Breast epithelium (tissue), 4 donors: ENCODE results near the gene LRRC46. TPM values are rescaled to one million over a fixed set of nuclear protein-coding genes. Genes with fewer than 3 reads are reported as not detected.
A peak's percentile ranks its signal among the peaks of the same experiment; 100 is the strongest.

Experiments used
- DNase-seq, 2 donors: peaks; one replicate each; pipeline ENCODE4 v3.0.0-alpha.2; 2019; ENCODE audit warnings: low spot score in 2 of 2
- H3K27ac ChIP-seq, 2 donors: fragments of 200-600 bp; sonication (generic) in 1 of 2; one replicate each; pipeline ENCODE4 v1.5.1; 2016 to 2019; ENCODE audit warnings: mild to moderate bottlenecking in 1 of 2
- H3K27me3 ChIP-seq, 2 donors: fragments of 200-600 bp; sonication (generic) in 1 of 2; one replicate each; pipeline versions ENCODE4 v1.5.1 to v1.6.0; 2017 to 2019; ENCODE audit warnings: control low read depth in 1 of 2, mild to moderate bottlenecking in 1 of 2
- H3K36me3 ChIP-seq: fragments of 200-600 bp; one replicate; pipeline ENCODE4 v1.5.1; 2019
- H3K4me1 ChIP-seq, 2 donors: fragments of 200-600 bp; sonication (generic); one replicate each; pipeline ENCODE4 v1.5.1; 2016 to 2019; ENCODE audit warnings: control low read depth in 1 of 2
- H3K4me3 ChIP-seq, 3 donors: fragments of 200-600 bp; sonication (generic); 1 replicate in 2 of 3; 2 replicates in 1 of 3; pipeline ENCODE4 v1.5.1; 2016 to 2019; ENCODE audit warnings: mild to moderate bottlenecking in 3 of 3, moderate library complexity in 2 of 3
- H3K9me3 ChIP-seq, 2 donors: fragments of 200-600 bp; sonication (generic) in 1 of 2; one replicate each; pipeline ENCODE4 v1.5.1; 2016 to 2019; ENCODE audit warnings: control low read depth in 1 of 2
- CTCF ChIP-seq, 3 donors: fragments of 450-650 bp; IDR thresholded peaks; one replicate each; pipeline ENCODE4 v1.5.1; 2016 to 2017; ENCODE audit warnings: antibody characterized with exemption in 3 of 3, mild to moderate bottlenecking in 3 of 3, moderate library complexity in 3 of 3
- POLR2A ChIP-seq: fragments of 450-650 bp; IDR thresholded peaks from one replicate; pipeline ENCODE4 v1.6.1; 2016; ENCODE audit warnings: antibody characterized with exemption, mild to moderate bottlenecking, moderate library complexity
- POLR2AphosphoS5 ChIP-seq, 3 donors: sonication (generic); formaldehyde crosslinking; IDR thresholded peaks; one replicate each; pipeline ENCODE4 v1.6.1; 2017; ENCODE audit warnings: antibody characterized with exemption in 3 of 3
- intact Hi-C: fragments of 100-400 bp; cut with DNase I; formaldehyde crosslinking; loops from one replicate; pipeline ENCODE4 v1.15.1; 2023; ENCODE audit warnings: low total_unique reads
- total RNA-seq, 3 donors: library from RNA; depleted of rRNA; stranded (reverse); fragments of >200 nt; gene quantifications; one replicate each; pipeline ENCODE4 v1.1.0, GENCODE V29; 2016

The LRRC46 gene
- total RNA-seq, 3 donors from 2014 or later = 0.16 to 0.59 (median 0.33) TPM

- TF ChIP-seq POLR2A (no peak), POLR2AphosphoS5 (IDR thresholded peaks at IDR 0.05) (no peak), CTCF (IDR thresholded peaks at IDR 0.05) (no peak)
- H3K4me1 ChIP-seq = no peaks in the 10 kb centered on the region
- no peak for DNase-seq
- no peak overlapping the region for H3K4me3 ChIP-seq
- no peak overlapping the region for H3K27ac ChIP-seq
- no peaks in the 10 kb centered on the region for H3K9me3 ChIP-seq
- no peaks in the 10 kb centered on the region for H3K36me3 ChIP-seq
- H3K27me3 ChIP-seq = peaks cover 4 to 58% of the 10 kb centered on the region in 2 donors
- intact Hi-C loops = no loop called here
These were observed 39.0 kb upstream of the LRRC46 start for GRCh38 chr17:47792457-47792856.

- H3K27ac ChIP-seq = no peak overlapping the region
- no peaks in the 10 kb centered on the region for H3K9me3 ChIP-seq
- no peak overlapping the region for H3K4me3 ChIP-seq
- DNase-seq = no peak
- intact Hi-C loops = no loop called here
- peaks cover 4 to 53% of the 10 kb centered on the region in 2 donors for H3K27me3 ChIP-seq
- no peaks in the 10 kb centered on the region for H3K4me1 ChIP-seq
- TF ChIP-seq CTCF (IDR thresholded peaks at IDR 0.05) (no peak), POLR2A (no peak), POLR2AphosphoS5 (IDR thresholded peaks at IDR 0.05) (no peak)
- no peaks in the 10 kb centered on the region for H3K36me3 ChIP-seq
These were observed 38.5 kb upstream of the LRRC46 start for GRCh38 chr17:47792979-47793378.

GRCh38 chr17:47797797-47798196 is 33.7 kb upstream of the LRRC46 start:
- intact Hi-C loops = no loop called here
- Histone ChIP-seq H3K27ac (no peak overlapping the region), H3K9me3 (no peaks in the 10 kb centered on the region), H3K4me1 (no peaks in the 10 kb centered on the region), H3K36me3 (no peaks in the 10 kb centered on the region), H3K27me3 (peaks cover 0 to 14% of the 10 kb centered on the region in 2 donors), H3K4me3 (no peak overlapping the region)
- DNase-seq = no peak
- TF ChIP-seq POLR2A = no peak
- TF ChIP-seq POLR2AphosphoS5 (IDR thresholded peaks at IDR 0.05) = no peak
- TF ChIP-seq CTCF (IDR thresholded peaks at IDR 0.05) = no peak

- Histone ChIP-seq H3K9me3 (no peaks in the 10 kb centered on the region), H3K27ac (no peak overlapping the region), H3K27me3 (no peaks in the 10 kb centered on the region), H3K4me3 (no peak overlapping the region), H3K36me3 (no peaks in the 10 kb centered on the region), H3K4me1 (no peaks in the 10 kb centered on the region)
- TF ChIP-seq POLR2A (no peak), CTCF (IDR thresholded peaks at IDR 0.05) (no peak), POLR2AphosphoS5 (IDR thresholded peaks at IDR 0.05) (no peak)
- intact Hi-C loops = no loop called here
- peak in 1 of 2 donors; percentile 39 for DNase-seq
These were observed 30.8 kb upstream of the LRRC46 start for GRCh38 chr17:47800686-47801085.

- Histone ChIP-seq H3K36me3 (no peaks in the 10 kb centered on the region), H3K9me3 (no peaks in the 10 kb centered on the region), H3K4me1 (no peaks in the 10 kb centered on the region), H3K27ac (no peak overlapping the region), H3K4me3 (no peak overlapping the region), H3K27me3 (no peaks in the 10 kb centered on the region)
- intact Hi-C loops = no loop called here
- no peak for TF ChIP-seq CTCF (IDR thresholded peaks at IDR 0.05)
- no peak for TF ChIP-seq POLR2A
- TF ChIP-seq POLR2AphosphoS5 (IDR thresholded peaks at IDR 0.05) = no peak
- no peak for DNase-seq
These were observed 30.2 kb upstream of the LRRC46 start for GRCh38 chr17:47801176-47801765.
